ENCODE data around the gene SCN9A. TPM values are rescaled to one million over a fixed set of nuclear protein-coding genes. Genes with fewer than 3 reads are reported as not detected.

SCN9A gene
- total and polyA plus RNA-seq, 10 of the 15 experiments (the other 5 are each of a cell fraction or from before 2014, with no cell fraction given), result 0.04 to 0.08 (median 0.08) TPM; not detected in 7

DNA sequence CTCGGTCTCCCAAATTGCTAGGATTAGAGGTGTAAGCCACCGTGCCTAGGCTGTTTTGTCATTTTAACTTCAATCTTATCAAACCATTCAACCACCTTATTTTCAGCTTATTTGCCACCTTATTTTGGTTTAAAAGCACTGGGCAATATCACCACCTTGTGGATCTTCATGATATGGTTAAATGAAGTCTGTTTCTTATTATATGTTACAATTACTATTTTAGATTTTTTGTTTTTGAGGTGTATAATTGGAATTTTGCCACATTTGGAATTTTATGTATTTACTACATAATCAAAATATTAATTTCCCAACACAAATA lies 43.8 kb upstream of the SCN9A start:
- Histone ChIP-seq H2AFZ (ENCODE audit: control insufficient read depth, low read depth, low read length) (no peak overlapping the region), H3K4me3 (no peak overlapping the region), H3K27ac (ENCODE audit: control insufficient read depth, insufficient read depth) (no peak overlapping the region), H3K9ac (ENCODE audit: control insufficient read depth, insufficient read depth, low read length) (no peak overlapping the region), H3K4me1 (ENCODE audit: control insufficient read depth, insufficient read depth, low read length) (no peaks in the 10 kb centered on the region), H3K79me2 (ENCODE audit: control insufficient read depth, insufficient read depth, low read length) (no peaks in the 10 kb centered on the region), H3K27me3 (replicated peaks in 1 of 2; ENCODE audit: control insufficient read depth in 2 of 2, insufficient read depth in 2 of 2, low read length in 1 of 2) (no peaks in the 10 kb centered on the region), H3K36me3 (ENCODE audit: control insufficient read depth in 2 of 2, insufficient read depth in 2 of 2, low read length in 1 of 2) (no peaks in the 10 kb centered on the region), H3K4me2 (ENCODE audit: control insufficient read depth, insufficient read depth) (no peak overlapping the region), H4K20me1 (ENCODE audit: control insufficient read depth, insufficient read depth) (no peaks in the 10 kb centered on the region), H3K9me3 (replicated peaks; ENCODE audit: control insufficient read depth, insufficient read depth, low read length) (no peaks in the 10 kb centered on the region)
- FAIRE-seq, result no peak
- in situ Hi-C loops (cut with MboI), result no loop called here
- SMC1A ChIA-PET (ENCODE audit: uncharacterized antibody, unreplicated experiment), result no interaction called here
- intact Hi-C loops (cut with micrococcal nuclease; ENCODE audit: unreplicated experiment), result no loop called here
- TF ChIP-seq CHD1 (IDR thresholded peaks at IDR 0.05; ENCODE audit: low read depth, low read length) (no peak), RAD21 (IDR thresholded peaks at IDR 0.05; ENCODE audit: insufficient read depth, low read depth, low read length) (0 out of 2 replicates have a peak, but pooled peaks have one; percentile 8)
- POLR2A ChIA-PET, result no interaction called here
- no peak for ATAC-seq
- no TSS peak for BruUV-seq (replicated peaks)
- 3% methylated on average over 2 of the region's 2 CpGs for WGBS (ENCODE audit: insufficient coverage, insufficient replicate concordance, low lambda C conversion rate, missing lambda C conversion rate)
- CTCF ChIA-PET, result interaction anchor here (0.6 to 0.9 kb wide), 4 partner anchors 10 to 120 kb away, joined by 3 to 4 read pairs (median 3); no protein-coding TSS in a partner anchor
- RAD21 ChIA-PET (ENCODE audit: unreplicated experiment), result no interaction called here
- no peak for DNase-seq (ENCODE audit: low read depth, low spot score)

DNA sequence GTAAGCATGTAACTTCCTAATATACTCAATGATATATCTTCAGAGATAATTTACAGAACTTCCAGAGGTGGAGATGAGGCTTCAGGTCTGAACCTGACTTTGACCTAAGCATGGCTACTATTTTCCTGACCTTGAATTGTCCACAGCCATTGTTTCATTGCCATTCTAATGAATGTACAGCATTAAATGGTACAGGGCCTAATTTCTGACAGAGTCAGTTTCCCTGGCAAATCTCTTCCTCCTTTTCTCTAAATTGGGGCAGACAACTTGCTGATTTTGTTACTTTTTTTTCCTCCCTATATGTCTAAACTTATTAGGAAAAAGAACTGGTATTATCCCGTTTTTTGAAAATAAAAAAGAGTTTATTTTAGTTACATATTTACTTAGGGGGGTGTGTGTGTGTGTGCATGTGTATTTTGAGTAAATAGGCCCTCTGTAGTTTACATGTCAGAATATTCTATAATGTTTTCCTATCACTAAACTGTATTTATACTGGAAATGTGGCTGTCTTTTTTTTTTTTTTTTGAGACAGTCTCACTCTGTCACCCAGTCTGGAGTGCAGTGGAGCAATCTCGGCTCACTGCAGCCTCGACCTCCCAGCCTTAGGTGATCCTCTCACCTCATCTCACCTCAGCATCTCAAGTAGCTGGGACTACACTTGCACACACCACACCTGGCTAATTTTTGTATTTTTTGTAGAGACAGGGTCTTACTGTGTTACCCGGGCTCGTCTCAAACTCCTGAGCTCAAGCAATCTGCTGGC lies 43.3 kb upstream of the SCN9A start:
- no peak overlapping the region for H3K4me2 ChIP-seq (ENCODE audit: control insufficient read depth, insufficient read depth)
- 40% methylated on average over 5 of the region's 5 CpGs for WGBS (ENCODE audit: insufficient coverage, insufficient replicate concordance, low lambda C conversion rate, missing lambda C conversion rate)
- H3K4me1 ChIP-seq (ENCODE audit: control insufficient read depth, insufficient read depth, low read length), result no peaks in the 10 kb centered on the region
- H3K4me3 ChIP-seq, result no peak overlapping the region
- no peaks in the 10 kb centered on the region for H3K27me3 ChIP-seq (replicated peaks in 1 of 2; ENCODE audit: control insufficient read depth in 2 of 2, insufficient read depth in 2 of 2, low read length in 1 of 2)
- no peaks in the 10 kb centered on the region for H4K20me1 ChIP-seq (ENCODE audit: control insufficient read depth, insufficient read depth)
- ChIA-PET SMC1A (ENCODE audit: uncharacterized antibody, unreplicated experiment) (no interaction called here), CTCF (interaction anchor here (0.6 to 0.9 kb wide), 4 partner anchors 9 to 121 kb away, joined by 3 to 4 read pairs (median 3); no protein-coding TSS in a partner anchor), RAD21 (ENCODE audit: unreplicated experiment) (no interaction called here), POLR2A (no interaction called here)
- no peak for FAIRE-seq
- DNase-seq (ENCODE audit: low read depth, low spot score), result no peak
- H3K27ac ChIP-seq (ENCODE audit: control insufficient read depth, insufficient read depth), result no peak overlapping the region
- no peak overlapping the region for H2AFZ ChIP-seq (ENCODE audit: control insufficient read depth, low read depth, low read length)
- H3K79me2 ChIP-seq (ENCODE audit: control insufficient read depth, insufficient read depth, low read length), result no peaks in the 10 kb centered on the region
- in situ Hi-C loops (cut with MboI) (no loop called here), intact Hi-C loops (cut with micrococcal nuclease; ENCODE audit: unreplicated experiment) (no loop called here)
- no peak overlapping the region for H3K9ac ChIP-seq (ENCODE audit: control insufficient read depth, insufficient read depth, low read length)
- no TSS peak for BruUV-seq (replicated peaks)
- TF ChIP-seq SPI1 (IDR thresholded peaks at IDR 0.05; ENCODE audit: borderline replicate concordance, insufficient read depth, low read depth, low read length) (no peak), ESRRA (IDR thresholded peaks at IDR 0.05; ENCODE audit: low read length) (no peak), IRF4 (IDR thresholded peaks at IDR 0.05; ENCODE audit: low read depth, low read length) (no peak), PAX8 (IDR thresholded peaks at IDR 0.05) (no peak)
- H3K36me3 ChIP-seq (ENCODE audit: control insufficient read depth in 2 of 2, insufficient read depth in 2 of 2, low read length in 1 of 2), result no peaks in the 10 kb centered on the region
- no peaks in the 10 kb centered on the region for H3K9me3 ChIP-seq (replicated peaks; ENCODE audit: control insufficient read depth, insufficient read depth, low read length)
- no peak for ATAC-seq

Data from GM12878 (cell line).